PC-9 (cell line): ENCODE data around the gene AGAP1.

Experiments used
- EZH2 ChIP-seq: fragments of 200-600 bp; sonication (generic); IDR thresholded peaks from 2 replicates; pipeline ENCODE4 v1.8.0; 2017; ENCODE audit warnings: antibody characterized with exemption, low read depth
- TF ChIP-seq, protein P1 (sequence below): fragments of 200-600 bp; sonication (generic); conservative IDR thresholded peaks from 2 replicates; pipeline ENCODE4 v1.6.1; 2017; ENCODE audit warnings: mixed run types, antibody characterized with exemption, mild to moderate bottlenecking, moderate library complexity

DNA sequence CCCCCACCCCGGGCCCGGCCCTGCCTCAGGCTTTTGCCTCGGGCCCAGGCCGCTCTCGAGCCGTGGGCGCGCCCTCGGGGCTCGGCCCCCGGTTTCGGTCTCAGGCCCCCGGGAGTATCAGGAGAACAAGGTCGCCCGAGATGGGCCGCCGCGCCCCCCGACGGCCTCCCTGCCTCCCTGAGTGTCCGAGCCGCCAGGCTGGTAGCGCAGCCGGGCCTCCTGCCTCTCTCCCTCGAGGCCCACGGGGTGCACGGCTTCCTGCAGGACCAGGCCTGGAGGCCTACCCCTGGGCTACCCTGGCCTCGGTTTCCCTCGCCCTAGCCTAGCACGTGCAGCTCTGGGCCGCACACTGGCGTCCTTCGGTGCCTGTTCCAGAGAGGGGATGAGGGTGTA is 665.9 kb downstream of the AGAP1 start:
- TF ChIP-seq, protein P1, sequence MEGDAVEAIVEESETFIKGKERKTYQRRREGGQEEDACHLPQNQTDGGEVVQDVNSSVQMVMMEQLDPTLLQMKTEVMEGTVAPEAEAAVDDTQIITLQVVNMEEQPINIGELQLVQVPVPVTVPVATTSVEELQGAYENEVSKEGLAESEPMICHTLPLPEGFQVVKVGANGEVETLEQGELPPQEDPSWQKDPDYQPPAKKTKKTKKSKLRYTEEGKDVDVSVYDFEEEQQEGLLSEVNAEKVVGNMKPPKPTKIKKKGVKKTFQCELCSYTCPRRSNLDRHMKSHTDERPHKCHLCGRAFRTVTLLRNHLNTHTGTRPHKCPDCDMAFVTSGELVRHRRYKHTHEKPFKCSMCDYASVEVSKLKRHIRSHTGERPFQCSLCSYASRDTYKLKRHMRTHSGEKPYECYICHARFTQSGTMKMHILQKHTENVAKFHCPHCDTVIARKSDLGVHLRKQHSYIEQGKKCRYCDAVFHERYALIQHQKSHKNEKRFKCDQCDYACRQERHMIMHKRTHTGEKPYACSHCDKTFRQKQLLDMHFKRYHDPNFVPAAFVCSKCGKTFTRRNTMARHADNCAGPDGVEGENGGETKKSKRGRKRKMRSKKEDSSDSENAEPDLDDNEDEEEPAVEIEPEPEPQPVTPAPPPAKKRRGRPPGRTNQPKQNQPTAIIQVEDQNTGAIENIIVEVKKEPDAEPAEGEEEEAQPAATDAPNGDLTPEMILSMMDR = no peak
- TF ChIP-seq EZH2 = no peak
